GM23338 (cell line): ENCODE data around the gene TMEM204. TPM values are rescaled to one million over a fixed set of nuclear protein-coding genes. Genes with fewer than 3 reads are reported as not detected.

Experiments used
- ATAC-seq: fragments of 200-7000 bp; cut with Tn5 transposase; 3 replicates; pipeline ENCODE4 v1.9.1; 2020
- DNase-seq: peaks from one replicate; pipeline ENCODE4 v3.0.0-alpha.2; 2015; ENCODE audit warnings: low spot score
- H2AFZ ChIP-seq: fragments of 200-600 bp; sonication (generic); 2 replicates; pipeline ENCODE4 v1.8.0; 2016; ENCODE audit warnings: antibody characterized with exemption, mild to moderate bottlenecking, moderate library complexity
- H3F3A ChIP-seq: fragments of 200-600 bp; sonication (generic); replicated peaks from 2 replicates; pipeline ENCODE4 v1.8.0; 2017; ENCODE audit warnings: antibody characterized with exemption, mixed run types, low read depth
- H3K27ac ChIP-seq: fragments of 200-600 bp; sonication (generic); 2 replicates; pipeline ENCODE4 v1.6.1; 2016; ENCODE audit warnings: low read depth
- H3K27me3 ChIP-seq: fragments of 200-600 bp; sonication (generic); 2 replicates; pipeline ENCODE4 v1.8.0; 2016; ENCODE audit warnings: mild to moderate bottlenecking, mixed run types, moderate library complexity; ENCODE audit not compliant: insufficient read depth
- H3K36me3 ChIP-seq: fragments of 200-600 bp; sonication (generic); 2 replicates; pipeline ENCODE4 v1.8.0; 2016; ENCODE audit warnings: mild to moderate bottlenecking; ENCODE audit not compliant: insufficient read depth
- H3K4me1 ChIP-seq: fragments of 200-600 bp; sonication (generic); 2 replicates; pipeline ENCODE4 v1.8.0; 2016; ENCODE audit warnings: mild to moderate bottlenecking, moderate library complexity; ENCODE audit not compliant: insufficient read depth
- H3K4me2 ChIP-seq: fragments of 200-600 bp; sonication (generic); 2 replicates; pipeline ENCODE4 v1.7.1; 2017; ENCODE audit warnings: mixed run types
- H3K4me3 ChIP-seq: fragments of 200-600 bp; sonication (generic); 2 replicates; pipeline ENCODE4 v1.6.1; 2016; ENCODE audit warnings: mixed run types
- H3K79me2 ChIP-seq: fragments of 200-600 bp; sonication (generic); replicated peaks from 2 replicates; pipeline ENCODE4 v1.8.0; 2017; ENCODE audit warnings: mild to moderate bottlenecking; ENCODE audit not compliant: insufficient read depth
- H3K9me2 ChIP-seq: fragments of 200-600 bp; sonication (generic); 2 replicates; pipeline ENCODE4 v1.8.0; 2017; ENCODE audit not compliant: insufficient read depth
- H4K20me1 ChIP-seq: fragments of 200-600 bp; sonication (generic); replicated peaks from 2 replicates; pipeline ENCODE4 v1.8.0; 2017; ENCODE audit warnings: mild to moderate bottlenecking; ENCODE audit not compliant: insufficient read depth
- H3K27ac Mint-ChIP-seq: 2 replicates; pipeline ENCODE4 v1.8.0; 2020; ENCODE audit warnings: inconsistent platforms, mild to moderate bottlenecking, moderate library complexity, mixed read lengths
- H3K27me3 Mint-ChIP-seq: 3 replicates; pipeline ENCODE4 v1.8.0; 2022; ENCODE audit warnings: low read depth, mild to moderate bottlenecking, moderate library complexity, mixed read lengths, inconsistent platforms; ENCODE audit not compliant: insufficient read depth, poor library complexity
- H3K36me3 Mint-ChIP-seq: 3 replicates; pipeline ENCODE4 v1.8.0; 2021; ENCODE audit warnings: low read depth, mild to moderate bottlenecking, inconsistent platforms, moderate library complexity, mixed read lengths
- H3K4me1 Mint-ChIP-seq: 3 replicates; pipeline ENCODE4 v1.8.0; 2020; ENCODE audit warnings: mild to moderate bottlenecking, inconsistent platforms, mixed read lengths
- H3K4me3 Mint-ChIP-seq: 3 replicates; pipeline ENCODE4 v1.8.0; 2021; ENCODE audit warnings: moderate library complexity, mild to moderate bottlenecking, inconsistent platforms, mixed read lengths
- H3K9me3 Mint-ChIP-seq: 3 replicates; pipeline ENCODE4 v1.8.0; 2020; ENCODE audit warnings: moderate library complexity, mild to moderate bottlenecking, inconsistent platforms, mixed read lengths
- CTCF ChIP-seq, 2 experiments: fragments of 200-600 bp in 1 of 2; sonication (generic) in 1 of 2; conservative IDR thresholded peaks; 2 replicates each; pipeline versions ENCODE4 v1.5.1 to v1.6.1; 2016 to 2017; ENCODE audit warnings: antibody characterized with exemption in 2 of 2, low read depth in 2 of 2, mild to moderate bottlenecking in 2 of 2, moderate library complexity in 1 of 2
- EZH2 ChIP-seq: fragments of 200-600 bp; sonication (generic); IDR thresholded peaks from one replicate; pipeline ENCODE4 v1.8.0; 2017; ENCODE audit warnings: antibody characterized with exemption, mild to moderate bottlenecking, low read depth; ENCODE audit not compliant: unreplicated experiment
- NANOG ChIP-seq: IDR thresholded peaks from 2 replicates; pipeline ENCODE4 v1.6.1; 2016; ENCODE audit warnings: antibody characterized with exemption, borderline replicate concordance
- POLR2AphosphoS5 ChIP-seq: IDR thresholded peaks from 2 replicates; pipeline ENCODE4 v1.6.1; 2016; ENCODE audit warnings: antibody characterized with exemption, low read depth
- REST ChIP-seq: IDR thresholded peaks from one replicate; pipeline ENCODE4 v1.6.1; 2018; ENCODE audit warnings: antibody characterized with exemption; ENCODE audit not compliant: unreplicated experiment
- ZNF331 ChIP-seq: fragments of 250-450 bp; sonication (Bioruptor Pico); IDR thresholded peaks from 2 replicates; pipeline ENCODE4 v1.5.0; 2020; ENCODE audit warnings: low read depth, mild to moderate bottlenecking, moderate library complexity
- polyA plus RNA-seq: library from polyadenylated mRNA; unstranded; fragments of >200 nt; fragmentation: Nextera tagmentation; extraction: Ambion mirVana; gene quantifications from 2 replicates; pipeline ENCODE4 v1.2.1, GENCODE V29; 2016
- total RNA-seq: library from RNA; depleted of rRNA; stranded (reverse); fragments of >200 nt; shearing (Covaris generic); gene quantifications from 2 replicates; pipeline ENCODE4 v1.2.3, GENCODE V29; 2014

The TMEM204 gene
- total and polyA plus RNA-seq, 2 experiments from 2014 or later = 0.14 to 0.21 TPM

GRCh38 chr16:1557576-1557975 lies 24.1 kb downstream of the TMEM204 start:
- H3K27ac Mint-ChIP-seq = no peak overlapping the region

More at GRCh38 chr16:1557576-1557975, 24.1 kb downstream of the TMEM204 start:
- TF ChIP-seq REST (no peak), ZNF331 (CRISPR knock-in tag) (no peak), POLR2AphosphoS5 (no peak), NANOG (no peak), EZH2 (no peak), CTCF (conservative IDR thresholded peaks at IDR 0.05; ENCODE audit: low read depth in 2 of 2) (no peak)
- Histone ChIP-seq H3K27me3 (no peaks in the 10 kb centered on the region), H3K4me1 (no peaks in the 10 kb centered on the region), H4K20me1 (no peaks in the 10 kb centered on the region), H3K36me3 (no peaks in the 10 kb centered on the region), H3F3A (no peaks in the 10 kb centered on the region), H2AFZ (no peak overlapping the region), H3K9me2 (no peaks in the 10 kb centered on the region), H3K4me2 (no peak overlapping the region), H3K27ac (no peak overlapping the region), H3K4me3 (no peak overlapping the region), H3K79me2 (no peaks in the 10 kb centered on the region)
- DNase-seq = no peak
- H3K36me3 Mint-ChIP-seq = peaks cover 35% of the 10 kb centered on the region
- no peak overlapping the region for H3K4me3 Mint-ChIP-seq
- peaks cover 3% of the 10 kb centered on the region for H3K27me3 Mint-ChIP-seq
- H3K4me1 Mint-ChIP-seq = peaks cover 7% of the 10 kb centered on the region; the same call in 2 of the 3 replicates
- no peak for ATAC-seq
- no peaks in the 10 kb centered on the region for H3K9me3 Mint-ChIP-seq
